ENCODE measurements around the gene BCAP29.

The BCAP29 gene

GRCh38 chr7:107581387-107582013 is 1.5 kb downstream of the BCAP29 start:
- FAIRE-seq = no peak
- DNase-seq (ENCODE audit: low spot score) = no peak

GRCh38 chr7:107582875-107583274 is 2.8 kb downstream of the BCAP29 start:
- no peak for FAIRE-seq
- DNase-seq (ENCODE audit: low spot score) = no peak

- no peak for DNase-seq (ENCODE audit: low spot score)
These were observed 4.7 kb downstream of the BCAP29 start for GRCh38 chr7:107584716-107585115.

GRCh38 chr7:107588529-107589130 is 8.6 kb downstream of the BCAP29 start:
- DNase-seq (ENCODE audit: low spot score) (no peak), FAIRE-seq (no peak)

More at GRCh38 chr7:107584716-107585115, 4.7 kb downstream of the BCAP29 start:
- no peak for FAIRE-seq

- FAIRE-seq (no peak), DNase-seq (ENCODE audit: low spot score) (no peak)
These were observed 11.4 kb downstream of the BCAP29 start for GRCh38 chr7:107591421-107591820.

- DNase-seq (ENCODE audit: low spot score) (no peak), FAIRE-seq (no peak)
These were observed 12.4 kb downstream of the BCAP29 start for GRCh38 chr7:107592361-107593024.

GRCh38 chr7:107593025-107593410 is 13.0 kb downstream of the BCAP29 start:
- FAIRE-seq = no peak
- DNase-seq (ENCODE audit: low spot score) = no peak

GRCh38 chr7:107594961-107595737 is 15.1 kb downstream of the BCAP29 start:
- peak; percentile 75 for DNase-seq (ENCODE audit: low spot score)

GRCh38 chr7:107596881-107597581 is 17.0 kb downstream of the BCAP29 start:
- FAIRE-seq = no peak
- no peak for DNase-seq (ENCODE audit: low spot score)

More at GRCh38 chr7:107594961-107595737, 15.1 kb downstream of the BCAP29 start:
- FAIRE-seq = no peak

- no peak for FAIRE-seq
These were observed 17.5 kb downstream of the BCAP29 start for GRCh38 chr7:107597582-107597916.

GRCh38 chr7:107597953-107598352 is 17.9 kb downstream of the BCAP29 start:
- DNase-seq (ENCODE audit: low spot score) = no peak
- no peak for FAIRE-seq

More at GRCh38 chr7:107597582-107597916, 17.5 kb downstream of the BCAP29 start:
- DNase-seq (ENCODE audit: low spot score) = no peak

- FAIRE-seq = no peak
- DNase-seq (ENCODE audit: low spot score) = no peak
These were observed 19.2 kb downstream of the BCAP29 start for GRCh38 chr7:107599262-107599661.

- FAIRE-seq (no peak), DNase-seq (ENCODE audit: low spot score) (no peak)
These were observed 20.8 kb downstream of the BCAP29 start for GRCh38 chr7:107600816-107601215.

- no peak for FAIRE-seq
These were observed 25.3 kb downstream of the BCAP29 start for GRCh38 chr7:107605218-107605815.

GRCh38 chr7:107606303-107606702 is 26.3 kb downstream of the BCAP29 start:
- FAIRE-seq = no peak
- no peak for DNase-seq (ENCODE audit: low spot score)

More at GRCh38 chr7:107605218-107605815, 25.3 kb downstream of the BCAP29 start:
- no peak for DNase-seq (ENCODE audit: low spot score)

GRCh38 chr7:107609811-107610261 is 29.8 kb downstream of the BCAP29 start:
- FAIRE-seq (no peak), DNase-seq (ENCODE audit: low spot score) (no peak)

- DNase-seq (ENCODE audit: low spot score) (no peak), FAIRE-seq (no peak)
These were observed 30.3 kb downstream of the BCAP29 start for GRCh38 chr7:107610323-107610722.

GRCh38 chr7:107613439-107613838 is 33.4 kb downstream of the BCAP29 start:
- DNase-seq (ENCODE audit: low spot score) (no peak), FAIRE-seq (no peak)

- DNase-seq (ENCODE audit: low spot score) (no peak), FAIRE-seq (no peak)
These were observed 33.9 kb downstream of the BCAP29 start for GRCh38 chr7:107613948-107614347.

- no peak for DNase-seq (ENCODE audit: low spot score)
- no peak for FAIRE-seq
These were observed 34.4 kb downstream of the BCAP29 start for GRCh38 chr7:107614425-107614824.

Measured in RCC 7860 (cell line).